ENCODE measurements around the gene FRMD4B.

DNA sequence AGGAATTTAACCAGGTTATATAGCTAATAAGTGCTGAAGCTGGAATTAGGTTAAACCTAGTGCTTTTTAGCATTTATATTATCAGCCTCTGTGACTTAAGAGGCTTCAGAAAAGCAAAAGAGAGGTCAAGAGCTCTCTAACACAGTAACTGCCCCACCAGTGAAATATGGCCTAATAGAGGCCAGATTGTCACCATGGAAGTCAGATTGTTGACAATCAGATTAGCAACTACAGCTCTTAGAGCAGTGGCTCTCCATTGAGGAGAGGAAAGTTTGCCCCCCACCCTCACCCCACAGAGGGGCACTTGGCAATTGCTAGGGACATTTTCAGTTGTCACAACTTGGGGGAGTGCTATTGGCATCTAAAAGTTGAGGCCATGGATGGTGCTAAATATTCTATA is 240.2 kb downstream of the FRMD4B start:
- TF ChIP-seq, protein P1, sequence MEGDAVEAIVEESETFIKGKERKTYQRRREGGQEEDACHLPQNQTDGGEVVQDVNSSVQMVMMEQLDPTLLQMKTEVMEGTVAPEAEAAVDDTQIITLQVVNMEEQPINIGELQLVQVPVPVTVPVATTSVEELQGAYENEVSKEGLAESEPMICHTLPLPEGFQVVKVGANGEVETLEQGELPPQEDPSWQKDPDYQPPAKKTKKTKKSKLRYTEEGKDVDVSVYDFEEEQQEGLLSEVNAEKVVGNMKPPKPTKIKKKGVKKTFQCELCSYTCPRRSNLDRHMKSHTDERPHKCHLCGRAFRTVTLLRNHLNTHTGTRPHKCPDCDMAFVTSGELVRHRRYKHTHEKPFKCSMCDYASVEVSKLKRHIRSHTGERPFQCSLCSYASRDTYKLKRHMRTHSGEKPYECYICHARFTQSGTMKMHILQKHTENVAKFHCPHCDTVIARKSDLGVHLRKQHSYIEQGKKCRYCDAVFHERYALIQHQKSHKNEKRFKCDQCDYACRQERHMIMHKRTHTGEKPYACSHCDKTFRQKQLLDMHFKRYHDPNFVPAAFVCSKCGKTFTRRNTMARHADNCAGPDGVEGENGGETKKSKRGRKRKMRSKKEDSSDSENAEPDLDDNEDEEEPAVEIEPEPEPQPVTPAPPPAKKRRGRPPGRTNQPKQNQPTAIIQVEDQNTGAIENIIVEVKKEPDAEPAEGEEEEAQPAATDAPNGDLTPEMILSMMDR (IDR thresholded peaks at IDR 0.05) = no peak
- TF ChIP-seq POLR2A (IDR thresholded peaks at IDR 0.05) (no peak), POLR2AphosphoS5 (IDR thresholded peaks at IDR 0.05) (no peak)
